AG10803 (cell line): ENCODE data around the gene CEP290.

Experiments used
- DNase-seq: peaks from one replicate; pipeline ENCODE4 v3.0.0; 2010; ENCODE audit warnings: low read depth
- H3K4me3 ChIP-seq: 2 replicates; pipeline ENCODE4 v1.5.1; 2011; ENCODE audit warnings: mild to moderate bottlenecking, low read length, control low read depth
- CTCF ChIP-seq: conservative IDR thresholded peaks from 2 replicates; pipeline ENCODE4 v1.5.1; 2011; ENCODE audit warnings: mild to moderate bottlenecking, low read length, control low read depth, inconsistent platforms

Gene CEP290

GRCh38 chr12:88081247-88081646 is 60.6 kb downstream of the CEP290 start:
- DNase-seq = no peak
- no peak overlapping the region for H3K4me3 ChIP-seq
- no peak for TF ChIP-seq CTCF

- DNase-seq = no peak
- TF ChIP-seq CTCF = no peak
- no peak overlapping the region for H3K4me3 ChIP-seq
Observed at GRCh38 chr12:88067301-88067700, 74.6 kb downstream of the CEP290 start.

- TF ChIP-seq CTCF = no peak
- DNase-seq = no peak
- H3K4me3 ChIP-seq = no peak overlapping the region
Observed at GRCh38 chr12:88063375-88063774, 78.5 kb downstream of the CEP290 start.

- H3K4me3 ChIP-seq = no peak overlapping the region
- no peak for TF ChIP-seq CTCF
- no peak for DNase-seq
Observed at GRCh38 chr12:88062474-88062873, 79.4 kb downstream of the CEP290 start.

GRCh38 chr12:88058719-88059077 is 83.2 kb downstream of the CEP290 start:
- TF ChIP-seq CTCF = no peak
- no peak overlapping the region for H3K4me3 ChIP-seq
- DNase-seq = no peak

- peak; percentile 45 for DNase-seq
- no peak for TF ChIP-seq CTCF
Observed at GRCh38 chr12:88057994-88058718, 83.7 kb downstream of the CEP290 start.

GRCh38 chr12:88056571-88056970 is 85.3 kb downstream of the CEP290 start:
- no peak for DNase-seq
- no peak overlapping the region for H3K4me3 ChIP-seq
- TF ChIP-seq CTCF = no peak

More at GRCh38 chr12:88057994-88058718, 83.7 kb downstream of the CEP290 start:
- no peak overlapping the region for H3K4me3 ChIP-seq
